Measurements from ENCODE around the gene LAMTOR2. TPM values are rescaled to one million over a fixed set of nuclear protein-coding genes. Genes with fewer than 3 reads are reported as not detected.

LAMTOR2 gene
- polyA plus RNA-seq, 1 donor (not counting 4 experiments of a cell fraction or from before 2014, with no cell fraction given), result 67.5 TPM

GRCh38 chr1:156063997-156064285, 9.4 kb downstream of the LAMTOR2 start:
- TF ChIP-seq EZH2 (IDR thresholded peaks at IDR 0.05; ENCODE audit: low read length) (no peak), CTCF (optimal IDR thresholded peaks at IDR 0.05 in 1 of 3, IDR thresholded peaks at IDR 0.05 in 1 of 3, conservative IDR thresholded peaks at IDR 0.05 in 1 of 3; ENCODE audit: extremely low read depth in 1 of 3, insufficient read depth in 2 of 3, low read length in 3 of 3) (no peak)
- no peaks in the 10 kb centered on the region for H3K27me3 ChIP-seq (ENCODE audit: control insufficient read depth, extremely low read depth, insufficient read depth, low read length)
- H3K9me3 ChIP-seq (ENCODE audit: control insufficient read depth, low read depth, low read length), result no peaks in the 10 kb centered on the region
- no peak overlapping the region for H3K27ac ChIP-seq (ENCODE audit: control insufficient read depth, insufficient read depth, low read length)
- peaks cover 13% of the 10 kb centered on the region for H3K4me1 ChIP-seq (ENCODE audit: control insufficient read depth, extremely low read depth, insufficient read depth, low read length)
- no peak overlapping the region for H2AFZ ChIP-seq (ENCODE audit: control insufficient read depth, low read length)
- FAIRE-seq, result no peak
- dilution Hi-C loops (cut with MboI; ENCODE audit: extremely low pct_ligation_motif_present, low sequenced_read_pairs), result no loop called here
- H3K79me2 ChIP-seq (ENCODE audit: control insufficient read depth, insufficient read depth, low read length), result peaks cover 22% of the 10 kb centered on the region
- no peak overlapping the region for H3K4me2 ChIP-seq (ENCODE audit: control insufficient read depth, extremely low read depth, insufficient read depth, low read depth, low read length)
- H3K9me1 ChIP-seq (ENCODE audit: control insufficient read depth, extremely low read depth, insufficient read depth, low read length), result peaks cover 2% of the 10 kb centered on the region
- H3K4me3 ChIP-seq (ENCODE audit: control insufficient read depth in 2 of 3, extremely low read depth in 1 of 3, insufficient read depth in 2 of 3, low read depth in 1 of 3, low read length in 3 of 3), result no peak overlapping the region
- H4K20me1 ChIP-seq (ENCODE audit: control insufficient read depth, extremely low read depth, insufficient read depth, low read length), result no peaks in the 10 kb centered on the region
- no peak overlapping the region for H3K9ac ChIP-seq (ENCODE audit: control insufficient read depth, extremely low read depth, insufficient read depth, low read length)
- no peak for DNase-seq (ENCODE audit: low read depth, low spot score)
- H3K36me3 ChIP-seq (ENCODE audit: control insufficient read depth in 2 of 2, extremely low read depth in 1 of 2, insufficient read depth in 2 of 2, low read length in 2 of 2), result peaks cover 7 to 13% of the 10 kb centered on the region in 2 experiments

GRCh38 chr1:156064615-156065014, 10.0 kb downstream of the LAMTOR2 start:
- no peaks in the 10 kb centered on the region for H3K27me3 ChIP-seq (ENCODE audit: control insufficient read depth, extremely low read depth, insufficient read depth, low read length)
- no peak overlapping the region for H3K4me2 ChIP-seq (ENCODE audit: control insufficient read depth, extremely low read depth, insufficient read depth, low read depth, low read length)
- peaks cover 13% of the 10 kb centered on the region for H3K4me1 ChIP-seq (ENCODE audit: control insufficient read depth, extremely low read depth, insufficient read depth, low read length)
- no peaks in the 10 kb centered on the region for H3K9me3 ChIP-seq (ENCODE audit: control insufficient read depth, low read depth, low read length)
- FAIRE-seq (no peak), DNase-seq (ENCODE audit: low read depth, low spot score) (no peak)
- H3K27ac ChIP-seq (ENCODE audit: control insufficient read depth, insufficient read depth, low read length), result no peak overlapping the region
- dilution Hi-C loops (cut with MboI; ENCODE audit: extremely low pct_ligation_motif_present, low sequenced_read_pairs), result no loop called here
- TF ChIP-seq CTCF (optimal IDR thresholded peaks at IDR 0.05 in 1 of 3, IDR thresholded peaks at IDR 0.05 in 1 of 3, conservative IDR thresholded peaks at IDR 0.05 in 1 of 3; ENCODE audit: extremely low read depth in 1 of 3, insufficient read depth in 2 of 3, low read length in 3 of 3), result no peak
- no peak for TF ChIP-seq EZH2 (IDR thresholded peaks at IDR 0.05; ENCODE audit: low read length)
- H3K79me2 ChIP-seq (ENCODE audit: control insufficient read depth, insufficient read depth, low read length), result peaks cover 22% of the 10 kb centered on the region
- peaks cover 2% of the 10 kb centered on the region for H3K9me1 ChIP-seq (ENCODE audit: control insufficient read depth, extremely low read depth, insufficient read depth, low read length)
- H3K36me3 ChIP-seq (ENCODE audit: control insufficient read depth in 2 of 2, extremely low read depth in 1 of 2, insufficient read depth in 2 of 2, low read length in 2 of 2), result peaks cover 10 to 18% of the 10 kb centered on the region in 2 experiments
- no peaks in the 10 kb centered on the region for H4K20me1 ChIP-seq (ENCODE audit: control insufficient read depth, extremely low read depth, insufficient read depth, low read length)
- H2AFZ ChIP-seq (ENCODE audit: control insufficient read depth, low read length), result no peak overlapping the region
- H3K4me3 ChIP-seq (ENCODE audit: control insufficient read depth in 2 of 3, extremely low read depth in 1 of 3, insufficient read depth in 2 of 3, low read depth in 1 of 3, low read length in 3 of 3), result no peak overlapping the region
- H3K9ac ChIP-seq (ENCODE audit: control insufficient read depth, extremely low read depth, insufficient read depth, low read length), result no peak overlapping the region

Data from keratinocyte (primary cell).